GM12878 (cell line): Measurements from ENCODE around the gene NAA10. TPM values are rescaled to one million over a fixed set of nuclear protein-coding genes. Genes with fewer than 3 reads are reported as not detected.

Experiments used
- CTCF ChIP-seq, 3 experiments: IDR thresholded peaks in 2 of 3; conservative IDR thresholded peaks in 1 of 3; 2 replicates each; pipeline ENCODE4 v1.5.1; 2011; ENCODE audit warnings: low read depth in 3 of 3, low read length in 3 of 3, mild to moderate bottlenecking in 3 of 3, control low read depth in 2 of 3, moderate library complexity in 2 of 3, inconsistent platforms in 1 of 3, mixed read lengths in 1 of 3; ENCODE audit not compliant: control insufficient read depth in 2 of 3, insufficient read depth in 1 of 3; ENCODE audit errors: extremely low read depth in 1 of 3
- DPF2 ChIP-seq: fragments of 450-650 bp; IDR thresholded peaks from 2 replicates; pipeline ENCODE4 v1.6.1; 2017; ENCODE audit warnings: mild to moderate bottlenecking
- GABPA ChIP-seq: IDR thresholded peaks from 2 replicates; pipeline ENCODE4 v1.6.1; 2014; ENCODE audit warnings: antibody characterized with exemption, low read depth, mild to moderate bottlenecking, inconsistent platforms
- POLR2A ChIP-seq: IDR thresholded peaks from 2 replicates; pipeline ENCODE4 v1.6.1; 2011; ENCODE audit warnings: low read depth, mild to moderate bottlenecking, low read length
- REST ChIP-seq: IDR thresholded peaks from 2 replicates; pipeline ENCODE4 v1.6.1; 2012; ENCODE audit warnings: mild to moderate bottlenecking, low read depth, low read length
- SMARCA5 ChIP-seq: fragments of 450-650 bp; IDR thresholded peaks from 2 replicates; pipeline ENCODE4 v1.6.1; 2017; ENCODE audit warnings: mild to moderate bottlenecking
- SRF ChIP-seq, 2 experiments: IDR thresholded peaks; 2 replicates each; pipeline ENCODE4 v1.6.1; 2011; ENCODE audit warnings: low read depth in 2 of 2, low read length in 2 of 2, mild to moderate bottlenecking in 1 of 2, moderate library complexity in 1 of 2
- STAT3 ChIP-seq: IDR thresholded peaks from 2 replicates; pipeline ENCODE4 v1.6.1; 2011; ENCODE audit warnings: low read depth, low read length, improper control_type of control experiment
- ZBTB40 ChIP-seq: fragments of 450-650 bp; IDR thresholded peaks from 2 replicates; pipeline ENCODE4 v1.6.1; 2016; ENCODE audit warnings: mild to moderate bottlenecking, moderate library complexity, borderline replicate concordance
- polyA plus RNA-seq, 11 experiments: library from polyadenylated mRNA; depleted of rRNA in 4 of 11; unstranded in 6 of 11; stranded (reverse) in 5 of 11; fragments of >200 nt; fragmentation: Nextera tagmentation in 4 of 11; fragmentation: Illumina TruSeq in 1 of 11; extraction: Ambion mirVana in 4 of 11; extraction: Trizol in 1 of 11; gene quantifications; 1 replicate in 1 of 11; 2 replicates in 10 of 11; pipeline versions ENCODE4 v1.2.1 to v1.2.3, GENCODE V29; 2011 to 2016; ENCODE audit warnings: inconsistent platforms in 2 of 11, missing spikeins in 2 of 11, low read depth in 1 of 11
- total RNA-seq, 4 experiments: library from RNA; depleted of rRNA in 3 of 4; stranded (reverse); fragments of >200 nt in 3 of 4; fragmentation: Illumina TruSeq in 1 of 4; extraction: Trizol in 1 of 4; gene quantifications; 2 replicates each; pipeline versions ENCODE4 v1.2.1 to v1.2.3, GENCODE V29; 2013 to 2021

The NAA10 gene
- total and polyA plus RNA-seq, 10 of the 15 experiments (the other 5 are each of a cell fraction or from before 2014, with no cell fraction given), result 7.9 to 212 (median 98.9) TPM

- TF ChIP-seq REST, result no peak
- no peak for TF ChIP-seq GABPA
- peak; percentile 92 to 100 (median 95); a peak in 5 of 6 replicates for TF ChIP-seq CTCF (IDR thresholded peaks at IDR 0.05 in 2 of 3, conservative IDR thresholded peaks at IDR 0.05 in 1 of 3; ENCODE audit: control insufficient read depth in 2 of 3, extremely low read depth in 1 of 3, insufficient read depth in 1 of 3, low read depth in 3 of 3, low read length in 3 of 3)
- TF ChIP-seq ZBTB40, result no peak
- no peak for TF ChIP-seq DPF2
- TF ChIP-seq SMARCA5, result peak; percentile 49; the same call in 1 of the 2 replicates
- TF ChIP-seq SRF (IDR thresholded peaks at IDR 0.05; ENCODE audit: low read depth in 2 of 2, low read length in 2 of 2), result peak; percentile 93 to 95
- TF ChIP-seq STAT3, result no peak
- TF ChIP-seq POLR2A, result peak; percentile 74
- TF ChIP-seq, all 136 proteins: peak for 12
These were observed 18.5 kb upstream of the NAA10 start (continued) for GRCh38 chrX:153953342-153953830.
